NCI-H2227 treated with DMSO at 0.1 percent for 48 hours (cell line): ENCODE results near the gene NOXA1.
A peak's percentile ranks its signal among the peaks of the same experiment; 100 is the strongest.
"Not testable (repeated sequence)": the region's sequence is repeated elsewhere in the genome, so short reads cannot be mapped to it uniquely, and the experiment has no call there.

Experiments used
- DNase-seq: peaks from one replicate; lab custom pipeline; 2025; lab: John Stamatoyannopoulos, UW

Gene NOXA1

DNA sequence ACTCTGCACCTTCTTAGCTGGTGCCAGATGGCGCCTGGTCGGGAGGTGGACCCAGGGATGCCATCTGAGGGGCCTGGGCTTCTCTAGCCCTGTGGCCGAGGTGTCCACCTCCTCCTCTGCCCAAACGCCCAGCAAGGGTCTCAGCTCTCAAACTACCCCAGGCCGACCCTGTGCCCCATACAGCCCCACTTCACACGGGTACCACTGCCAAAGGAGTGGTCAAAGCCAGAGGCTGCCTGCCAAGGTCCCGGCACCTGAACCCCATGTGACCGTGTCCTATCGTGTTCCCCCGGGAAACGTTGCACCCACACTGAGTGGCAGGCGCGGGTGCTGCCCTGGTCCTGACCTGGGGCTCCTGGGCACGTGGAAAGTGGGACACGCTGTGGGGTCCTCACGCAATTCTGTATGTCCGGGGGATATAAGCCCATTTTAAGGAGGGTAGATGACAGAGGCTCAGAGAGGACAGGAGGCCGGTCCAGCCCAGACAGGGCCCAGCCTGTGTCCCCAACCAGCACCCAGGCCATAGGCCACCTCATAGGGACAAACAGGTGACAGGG, 16.0 kb downstream of the NOXA1 start:
- DNase-seq: no peak

DNA sequence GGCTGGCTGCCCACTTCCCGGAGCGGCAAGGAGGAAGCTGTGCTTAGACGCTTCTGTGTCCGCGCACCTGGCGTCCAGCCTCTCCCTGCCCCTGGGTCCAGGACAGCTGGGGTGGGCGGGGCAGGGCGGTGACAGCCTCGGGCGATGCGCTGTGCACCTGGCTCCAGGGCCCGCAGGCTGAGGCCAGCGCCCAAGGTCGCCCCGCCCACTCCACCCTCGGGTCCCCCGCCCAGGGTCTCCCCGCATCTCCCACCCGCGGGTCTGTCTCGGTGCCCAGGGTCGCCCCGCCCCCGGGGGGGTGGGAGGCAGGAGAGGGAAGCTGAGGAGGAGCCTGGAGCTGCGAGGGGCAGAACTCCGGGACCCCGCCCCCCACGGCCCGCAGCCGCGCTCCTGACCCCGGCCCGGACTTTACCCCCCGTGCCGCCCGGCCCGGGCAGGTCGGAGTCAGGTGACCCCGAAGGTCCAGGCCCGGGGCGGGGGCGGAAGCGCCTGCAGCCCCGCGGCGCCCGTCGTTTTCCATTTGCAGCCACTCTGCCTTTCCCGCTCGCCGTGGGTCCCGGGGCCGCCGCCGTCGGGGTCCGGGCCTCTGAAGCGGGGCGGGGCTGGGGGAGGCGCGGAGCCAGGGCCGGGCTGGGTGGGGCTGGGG, 18.2 kb downstream of the NOXA1 start, which contains the start of gene ENTPD8:
Gene ENTPD8 (minus strand): TSS at position 69 of the 646 bp plus-strand sequence. CDS start 3,072 bp downstream, outside the sequence.
- DNase-seq: no peak

- DNase-seq: peak; percentile 15
Observed at GRCh38 chr9:137441935-137442321, 18.7 kb downstream of the NOXA1 start.

DNA sequence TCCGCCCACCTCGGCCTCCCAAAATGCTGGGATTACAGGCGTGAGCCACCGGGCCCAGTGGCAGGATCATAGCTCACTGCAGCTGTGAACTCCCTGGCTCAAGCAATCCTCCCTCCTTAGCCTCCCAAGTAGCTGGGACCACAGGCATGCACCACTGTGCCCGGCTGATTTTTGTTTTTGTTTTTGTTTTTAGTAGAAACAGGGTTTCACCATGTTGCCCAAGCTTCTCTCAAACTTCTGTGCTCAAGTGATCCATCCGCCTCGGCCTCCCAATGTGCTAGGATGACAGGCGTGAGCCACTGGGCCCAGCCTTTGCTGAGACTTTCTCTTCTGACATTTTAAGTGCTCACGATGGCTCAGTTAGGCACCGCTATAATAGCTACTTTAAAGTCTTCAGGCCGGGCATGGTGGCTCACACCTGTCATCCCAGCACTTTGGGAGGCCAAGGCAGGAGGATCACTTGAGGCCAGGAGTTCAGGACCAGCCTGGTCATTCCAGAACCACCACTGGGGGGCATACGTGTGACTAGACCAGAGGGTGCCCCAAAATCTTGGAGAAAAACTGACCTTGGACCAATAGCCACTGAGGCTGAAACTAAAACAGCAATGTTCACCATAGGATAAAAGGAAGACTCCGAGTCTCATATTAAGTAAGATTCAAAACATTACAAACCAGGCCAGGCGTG, 21.1 kb downstream of the NOXA1 start:
- no peak for DNase-seq

DNA sequence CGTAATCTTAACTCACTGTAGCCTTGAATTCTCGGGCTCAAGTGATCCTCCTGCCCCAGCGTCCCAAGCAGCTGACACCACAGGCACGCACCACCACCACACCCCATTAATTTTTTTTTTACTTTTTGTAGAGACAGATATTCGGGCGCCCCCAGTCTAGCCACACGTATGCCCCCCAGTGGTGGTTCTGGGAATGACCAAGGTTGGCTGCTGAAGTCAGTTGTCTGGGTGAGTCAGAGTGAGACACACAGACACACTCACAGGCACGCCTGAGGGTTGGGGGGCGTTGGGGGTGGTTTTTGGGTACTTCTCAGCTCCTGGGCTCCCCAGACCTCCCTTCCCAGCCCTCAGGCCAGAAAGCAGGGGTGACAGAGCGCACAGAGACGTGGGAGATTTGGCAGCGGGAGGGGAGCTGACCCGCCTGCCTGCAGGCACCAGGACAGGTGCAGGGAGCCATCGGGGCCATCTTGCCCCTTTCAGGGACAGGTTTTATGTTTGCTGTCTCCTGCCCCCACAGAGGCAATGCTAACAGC, 22.1 kb downstream of the NOXA1 start:
- peak; percentile 33 for DNase-seq

DNA sequence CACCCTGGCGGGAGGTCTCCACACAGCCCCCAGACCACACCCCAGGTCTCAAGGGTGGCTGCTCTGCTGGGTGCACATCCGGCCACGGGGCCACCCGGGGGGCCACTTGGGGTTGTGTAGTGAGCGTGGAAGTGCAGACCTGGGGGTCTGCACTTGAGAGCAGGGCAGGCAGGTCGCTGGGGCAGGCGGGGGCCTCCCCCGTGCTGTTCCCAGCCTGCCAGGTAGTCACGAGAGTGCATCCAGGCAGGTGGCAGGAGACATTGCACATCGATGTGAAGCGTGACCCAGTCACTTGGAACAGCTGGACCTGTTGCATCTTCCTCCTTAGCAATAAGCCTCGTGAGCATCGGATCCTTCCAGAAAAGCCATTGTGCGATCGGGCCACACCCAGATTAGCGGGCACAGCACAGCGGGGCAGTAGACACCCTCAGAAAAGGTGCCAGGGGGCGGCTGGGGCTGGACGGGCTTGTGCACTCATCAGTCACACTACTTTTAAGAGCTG, 22.8 kb downstream of the NOXA1 start:
- DNase-seq: no peak

GRCh38 chr9:137446851-137447471, 23.8 kb downstream of the NOXA1 start:
- DNase-seq: no peak

- no peak for DNase-seq
Observed at GRCh38 chr9:137447722-137448601, 24.8 kb downstream of the NOXA1 start.

DNA sequence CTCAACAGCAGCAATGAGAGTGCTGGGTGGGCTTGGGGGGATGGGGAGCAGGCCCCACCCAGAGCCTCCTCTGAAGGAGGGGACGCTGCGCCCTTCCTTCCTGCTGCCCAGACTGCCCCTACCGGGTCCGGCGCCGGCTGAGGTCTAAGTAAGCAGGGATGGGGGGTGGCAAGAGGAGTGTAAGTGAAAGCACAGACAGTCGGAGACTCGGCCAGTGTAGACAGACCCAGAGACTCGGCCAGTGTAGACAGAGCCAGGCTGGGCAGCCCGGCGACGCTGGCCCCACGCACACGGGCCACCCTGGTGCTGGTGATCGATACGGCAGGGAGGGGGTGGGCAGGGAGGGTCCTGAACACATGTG, 25.4 kb downstream of the NOXA1 start:
- DNase-seq: no peak

- no peak for DNase-seq
Observed at GRCh38 chr9:137449081-137449844, 26.1 kb downstream of the NOXA1 start.

GRCh38 chr9:137449931-137450538, 26.8 kb downstream of the NOXA1 start:
- no peak for DNase-seq

DNA sequence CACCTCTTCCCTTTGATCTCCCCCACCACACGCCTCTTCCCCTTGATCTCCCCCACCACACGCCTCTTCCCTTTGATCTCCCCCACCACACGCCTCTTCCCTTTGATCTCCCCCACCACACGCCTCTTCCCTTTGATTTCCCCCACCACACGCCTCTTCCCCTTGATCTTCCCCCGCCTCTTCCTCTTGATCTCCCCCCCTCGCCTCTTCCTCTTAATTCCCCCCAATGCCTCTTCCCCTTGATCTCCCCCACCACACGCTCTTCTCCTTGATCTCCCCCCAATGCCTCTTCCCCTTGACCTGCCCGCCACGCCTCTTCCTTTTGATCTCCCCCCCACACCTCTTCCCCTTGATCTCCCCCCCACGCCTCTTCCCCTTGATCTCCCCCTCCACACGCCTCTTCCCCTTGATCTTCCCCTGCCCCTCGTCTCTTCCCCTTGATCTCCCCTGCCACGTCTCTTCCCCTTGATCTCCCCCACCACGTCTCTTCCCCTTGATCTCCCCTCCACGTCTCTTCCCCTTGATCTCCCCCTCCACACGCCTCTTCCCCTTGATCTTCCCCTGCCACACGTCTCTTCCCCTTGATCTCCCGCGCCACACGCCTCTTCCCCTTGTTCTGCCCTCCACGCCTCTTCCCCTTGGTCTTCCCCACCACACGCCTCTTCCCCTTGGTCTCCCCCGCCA, 27.5 kb downstream of the NOXA1 start:
- not testable (repeated sequence) for DNase-seq

GRCh38 chr9:137451264-137452005, 28.2 kb downstream of the NOXA1 start:
- not testable (repeated sequence) for DNase-seq

DNA sequence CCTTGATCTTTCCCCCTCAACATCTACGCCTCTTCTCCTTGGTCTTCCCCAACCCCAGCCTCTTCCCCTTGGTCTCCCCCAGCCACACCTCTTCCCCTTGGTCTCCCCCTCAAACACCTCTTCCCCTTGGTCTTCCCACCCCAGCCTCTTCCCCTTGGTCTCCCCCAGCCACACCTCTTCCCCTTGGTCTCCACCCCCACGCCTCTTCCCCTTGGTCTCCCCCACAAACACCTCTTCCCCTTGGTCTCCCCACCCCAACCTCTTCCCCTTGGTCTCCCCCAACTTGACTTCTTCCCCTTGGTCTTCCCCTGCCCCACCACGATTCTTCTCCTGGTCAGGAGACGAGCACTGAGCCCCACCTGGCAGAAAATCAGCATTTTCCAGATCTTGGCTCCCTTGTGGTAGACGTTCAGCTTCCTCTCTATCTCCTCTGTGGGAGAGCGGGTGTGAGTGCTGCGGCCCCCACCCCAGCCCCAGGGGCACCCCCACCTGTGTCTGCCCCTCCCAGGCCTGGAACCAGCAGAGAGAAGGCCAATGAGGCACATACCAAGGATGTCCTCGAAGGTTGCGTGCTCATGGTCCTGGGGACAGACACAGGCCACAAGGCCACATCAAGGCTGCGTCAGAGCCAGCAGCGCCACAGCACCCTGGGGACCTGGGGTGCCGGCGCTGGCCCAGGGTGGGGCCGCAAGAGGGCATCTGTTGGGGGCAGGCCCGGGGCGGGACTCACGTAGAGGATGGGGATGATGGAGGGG, 29.0 kb downstream of the NOXA1 start:
- no peak for DNase-seq

DNA sequence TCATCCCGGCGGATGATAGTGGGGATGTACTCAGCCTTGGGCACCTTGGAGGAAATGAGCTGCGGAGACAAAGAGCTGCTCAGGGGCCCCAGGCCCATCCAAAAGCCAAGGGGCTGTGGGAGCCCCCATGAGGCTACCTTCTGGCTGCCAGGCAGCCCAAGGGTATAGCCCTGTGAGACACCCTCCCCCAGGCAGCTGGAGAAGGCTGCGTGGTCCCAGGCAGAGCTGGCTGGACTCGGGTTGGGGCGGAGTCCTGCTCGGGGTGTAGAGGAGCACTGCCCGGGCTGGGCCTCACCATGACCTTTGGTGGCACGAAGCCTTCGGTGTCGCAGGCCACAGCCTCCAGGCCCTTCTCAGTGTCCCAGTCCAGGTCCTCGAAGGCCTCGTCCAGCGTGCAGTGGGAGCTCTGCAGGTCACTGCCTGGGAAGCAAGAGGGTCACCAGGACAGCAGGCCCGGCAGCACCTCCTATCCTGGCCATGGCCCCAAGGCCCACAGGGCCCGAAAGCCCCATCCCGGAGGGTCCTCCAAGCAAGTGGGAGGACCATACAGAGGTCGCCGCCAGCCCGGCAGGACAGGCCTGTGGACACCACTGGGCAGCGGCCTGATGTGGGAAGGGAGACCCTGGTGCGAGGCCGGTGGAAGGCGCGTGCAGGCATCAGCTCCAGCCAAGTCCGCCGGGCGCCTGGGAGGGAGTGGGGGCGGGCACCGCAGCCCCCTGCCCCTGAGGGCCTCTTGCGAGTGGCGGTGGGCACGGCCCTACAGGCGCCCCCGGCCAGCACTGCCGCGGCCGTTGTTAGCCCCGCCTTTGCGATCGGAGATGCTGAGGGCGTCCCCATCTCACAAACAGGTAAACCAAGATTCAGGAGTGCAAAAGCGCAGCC, 29.8 kb downstream of the NOXA1 start:
- DNase-seq: no peak

- no peak for DNase-seq
Observed at GRCh38 chr9:137453643-137454081, 30.5 kb downstream of the NOXA1 start.

DNA sequence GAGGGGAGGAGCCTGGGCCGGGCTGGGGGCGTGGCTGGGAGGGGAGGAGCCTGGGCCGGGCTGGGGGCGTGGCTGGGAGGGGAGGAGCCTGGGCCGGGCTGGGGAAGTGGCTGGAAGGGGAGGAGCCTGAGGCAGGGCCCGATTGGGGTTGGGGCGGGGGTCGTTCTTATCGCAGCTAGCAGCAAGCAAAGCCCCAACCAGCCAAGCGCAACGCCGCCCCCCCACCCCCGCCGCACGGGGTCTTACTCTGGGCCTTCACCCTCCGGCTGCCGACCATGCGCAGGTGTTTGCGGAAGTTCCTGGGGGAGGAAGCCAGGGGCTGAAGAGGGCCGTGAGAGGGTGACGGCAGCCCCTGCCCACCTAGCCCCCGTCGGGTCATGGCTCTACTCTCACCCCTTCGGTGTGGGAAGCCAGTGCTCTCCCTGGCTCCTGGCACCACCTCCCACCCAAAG, 31.0 kb downstream of the NOXA1 start:
- DNase-seq: no peak
